Measurements from ENCODE around the gene ZNF749.

DNA sequence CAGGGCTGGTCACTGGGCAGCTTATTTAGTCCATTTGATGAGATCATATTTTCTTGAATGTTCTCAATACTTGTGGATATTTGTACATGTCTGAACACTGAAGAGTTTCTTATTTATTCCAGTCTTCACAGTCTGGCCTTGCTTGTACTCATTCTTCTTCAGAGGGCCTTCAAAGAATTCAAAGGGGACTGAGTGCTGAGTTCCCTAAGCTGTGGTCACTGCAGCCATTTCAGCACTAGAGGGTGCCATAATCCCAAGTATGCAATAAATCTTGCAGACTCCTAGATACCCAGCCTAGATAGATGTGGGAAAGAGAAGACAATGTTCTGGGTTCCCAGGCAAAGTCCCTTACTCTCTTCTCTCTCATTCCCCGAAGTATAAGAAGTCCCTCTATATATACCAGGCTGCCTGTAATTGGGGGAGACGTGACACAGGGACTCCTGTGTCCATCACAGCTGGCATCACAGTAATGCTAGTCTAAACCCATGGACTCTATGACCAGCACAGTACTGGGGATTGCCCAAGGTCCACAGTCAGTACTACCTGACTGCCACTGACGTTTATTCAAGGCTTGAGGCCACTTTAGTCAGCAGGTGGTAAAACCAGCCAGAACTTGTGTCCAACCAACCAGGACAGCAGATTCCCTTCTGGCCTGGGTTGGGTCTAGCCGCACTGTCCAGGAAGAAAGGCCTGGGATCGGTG lies 30.7 kb downstream of the ZNF749 start:
- TF ChIP-seq, protein P1, sequence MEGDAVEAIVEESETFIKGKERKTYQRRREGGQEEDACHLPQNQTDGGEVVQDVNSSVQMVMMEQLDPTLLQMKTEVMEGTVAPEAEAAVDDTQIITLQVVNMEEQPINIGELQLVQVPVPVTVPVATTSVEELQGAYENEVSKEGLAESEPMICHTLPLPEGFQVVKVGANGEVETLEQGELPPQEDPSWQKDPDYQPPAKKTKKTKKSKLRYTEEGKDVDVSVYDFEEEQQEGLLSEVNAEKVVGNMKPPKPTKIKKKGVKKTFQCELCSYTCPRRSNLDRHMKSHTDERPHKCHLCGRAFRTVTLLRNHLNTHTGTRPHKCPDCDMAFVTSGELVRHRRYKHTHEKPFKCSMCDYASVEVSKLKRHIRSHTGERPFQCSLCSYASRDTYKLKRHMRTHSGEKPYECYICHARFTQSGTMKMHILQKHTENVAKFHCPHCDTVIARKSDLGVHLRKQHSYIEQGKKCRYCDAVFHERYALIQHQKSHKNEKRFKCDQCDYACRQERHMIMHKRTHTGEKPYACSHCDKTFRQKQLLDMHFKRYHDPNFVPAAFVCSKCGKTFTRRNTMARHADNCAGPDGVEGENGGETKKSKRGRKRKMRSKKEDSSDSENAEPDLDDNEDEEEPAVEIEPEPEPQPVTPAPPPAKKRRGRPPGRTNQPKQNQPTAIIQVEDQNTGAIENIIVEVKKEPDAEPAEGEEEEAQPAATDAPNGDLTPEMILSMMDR (IDR thresholded peaks at IDR 0.05) = no peak
- no peak for TF ChIP-seq POLR2A (IDR thresholded peaks at IDR 0.05)

Measured in thyroid gland (tissue), 4 donors.